ENCODE results near the gene CNTROB. TPM values are rescaled to one million over a fixed set of nuclear protein-coding genes. Genes with fewer than 3 reads are reported as not detected.

Gene CNTROB
- total RNA-seq, 1 experiment from 2014 or later, result 27.5 TPM

- Histone ChIP-seq H3K4me1 (ENCODE audit: insufficient read depth, low read length) (peaks cover 21% of the 10 kb centered on the region), H3K9me2 (replicated peaks; ENCODE audit: low read length) (no peaks in the 10 kb centered on the region), H3K27ac (ENCODE audit: low read length) (no peak overlapping the region), H3F3A (ENCODE audit: low read length, unreplicated experiment) (no peaks in the 10 kb centered on the region), H3K9me3 (ENCODE audit: low read length) (no peaks in the 10 kb centered on the region), H3K9ac (ENCODE audit: low read length) (peak overlapping the region; percentile 88), H3K36me3 (ENCODE audit: low read depth, low read length) (no peaks in the 10 kb centered on the region), H3K27me3 (ENCODE audit: low read length) (no peaks in the 10 kb centered on the region), H3K4me2 (ENCODE audit: low read length) (peak overlapping the region; percentile 99), H2AFZ (ENCODE audit: low read length) (peak overlapping the region; percentile 83), H3K79me2 (ENCODE audit: low read length) (peaks cover 45% of the 10 kb centered on the region), H3K4me3 (ENCODE audit: low read length) (peak overlapping the region; percentile 98), H4K20me1 (ENCODE audit: low read length) (no peaks in the 10 kb centered on the region)
- TSS peak; percentile 83 for BruUV-seq (replicated peaks)
- ChIA-PET POLR2A (ENCODE audit: unreplicated experiment) (interaction anchor here (0.6 kb wide), 1 partner anchor 107 kb away, joined by 6 read pairs; no protein-coding TSS in a partner anchor), CTCF (interaction anchor here (0.6 to 2.2 kb wide), 4 partner anchors 52 to 66 kb away, joined by 3 to 10 read pairs (median 4); no protein-coding TSS in a partner anchor)
- TF ChIP-seq EZH2phosphoT487 (IDR thresholded peaks at IDR 0.05; ENCODE audit: borderline replicate concordance, low read length), result no peak
- TF ChIP-seq CTCF (conservative IDR thresholded peaks at IDR 0.05; ENCODE audit: low read depth, low read length), result no peak
- no peak for TF ChIP-seq EZH2 (IDR thresholded peaks at IDR 0.05; ENCODE audit: low read length, unreplicated experiment)
- intact Hi-C loops (cut with micrococcal nuclease), result loop anchor here (5.0 kb wide), 2 partner anchors 51 to 126 kb away; no protein-coding TSS in a partner anchor
- ATAC-seq, result no peak
- DNase-seq, result no peak
Measured at GRCh38 chr17:7930841-7931631, 970 bp upstream of the CNTROB start.

- intact Hi-C loops (cut with micrococcal nuclease), result loop anchor here (1.0 to 5.0 kb wide), 3 partner anchors 45 to 125 kb away; no protein-coding TSS in a partner anchor
- no peaks in the 10 kb centered on the region for H3K36me3 ChIP-seq (ENCODE audit: low read depth, low read length)
- H2AFZ ChIP-seq (ENCODE audit: low read length), result peak overlapping the region; percentile 100
- H3K27ac ChIP-seq (ENCODE audit: low read length), result peak overlapping the region; percentile 44
- H3K4me1 ChIP-seq (ENCODE audit: insufficient read depth, low read length), result peaks cover 21% of the 10 kb centered on the region
- TSS peak; percentile 69 for BruUV-seq (replicated peaks)
- H3K4me3 ChIP-seq (ENCODE audit: low read length), result peak overlapping the region; percentile 98
- no peaks in the 10 kb centered on the region for H3K9me2 ChIP-seq (replicated peaks; ENCODE audit: low read length)
- POLR2A ChIA-PET (ENCODE audit: unreplicated experiment), result no interaction called here
- TF ChIP-seq CTCF (conservative IDR thresholded peaks at IDR 0.05; ENCODE audit: low read depth, low read length) (no peak), EZH2 (IDR thresholded peaks at IDR 0.05; ENCODE audit: low read length, unreplicated experiment) (no peak), EZH2phosphoT487 (IDR thresholded peaks at IDR 0.05; ENCODE audit: borderline replicate concordance, low read length) (no peak)
- DNase-seq (peak; percentile 20), ATAC-seq (peak; percentile 48)
- peak overlapping the region; percentile 99 for H3K4me2 ChIP-seq (ENCODE audit: low read length)
- no peaks in the 10 kb centered on the region for H3K27me3 ChIP-seq (ENCODE audit: low read length)
- no peaks in the 10 kb centered on the region for H3F3A ChIP-seq (ENCODE audit: low read length, unreplicated experiment)
- H4K20me1 ChIP-seq (ENCODE audit: low read length), result no peaks in the 10 kb centered on the region
- peaks cover 45% of the 10 kb centered on the region for H3K79me2 ChIP-seq (ENCODE audit: low read length)
- peak overlapping the region; percentile 88 for H3K9ac ChIP-seq (ENCODE audit: low read length)
- CTCF ChIA-PET, result interaction anchor here (0.6 to 2.2 kb wide), 6 partner anchors 50 to 128 kb away, joined by 3 to 10 read pairs (median 4); no protein-coding TSS in a partner anchor
- no peaks in the 10 kb centered on the region for H3K9me3 ChIP-seq (ENCODE audit: low read length)
Measured at GRCh38 chr17:7932483-7932891, 481 bp downstream of the CNTROB start.

Measured in PC-3 (cell line).